Mammary epithelial cell (primary cell): ENCODE results near the gene SLC25A6.

Experiments
- CTCF ChIP-seq, 2 donors: IDR thresholded peaks in 1 of 2; conservative IDR thresholded peaks in 1 of 2; 2 replicates each; pipeline ENCODE4 v1.5.1; 2011 to 2012; ENCODE audit warnings: inconsistent platforms in 2 of 2, low read length in 2 of 2, mild to moderate bottlenecking in 2 of 2, control low read depth in 1 of 2, low read depth in 1 of 2; ENCODE audit not compliant: insufficient read depth in 1 of 2; ENCODE audit errors: extremely low read depth in 1 of 2
- EZH2 ChIP-seq: IDR thresholded peaks from 2 replicates; pipeline ENCODE4 v1.6.1; 2012; ENCODE audit warnings: low read length, inconsistent platforms, borderline replicate concordance

- TF ChIP-seq CTCF (conservative IDR thresholded peaks at IDR 0.05 in 1 of 2, IDR thresholded peaks at IDR 0.05 in 1 of 2; ENCODE audit: extremely low read depth in 1 of 2, insufficient read depth in 1 of 2, low read depth in 1 of 2, low read length in 2 of 2) (no peak), EZH2 (no peak)
Observed at GRCh38 chrX:1351981-1352714, 39.8 kb downstream of the SLC25A6 start.
